ENCODE measurements around the gene FBXW9.
"Not testable (repeated sequence)": the region's sequence is repeated elsewhere in the genome, so short reads cannot be mapped to it uniquely, and the experiment has no call there.

Gene FBXW9

GRCh38 chr19:12696366-12697335 lies at the start of gene FBXW9:
Gene FBXW9, minus strand, starts transcription at chr19:12696631. Its CDS starts 50 bp downstream, at chr19:12696581.
- peak; percentile 86 for DNase-seq (ENCODE audit: low read depth)

GRCh38 chr19:12745166-12745897 lies 48.9 kb upstream of the FBXW9 start:
- no peak for DNase-seq (ENCODE audit: low read depth)

GRCh38 chr19:12737835-12738351 lies 41.5 kb upstream of the FBXW9 start:
- DNase-seq (ENCODE audit: low read depth): no peak

DNA sequence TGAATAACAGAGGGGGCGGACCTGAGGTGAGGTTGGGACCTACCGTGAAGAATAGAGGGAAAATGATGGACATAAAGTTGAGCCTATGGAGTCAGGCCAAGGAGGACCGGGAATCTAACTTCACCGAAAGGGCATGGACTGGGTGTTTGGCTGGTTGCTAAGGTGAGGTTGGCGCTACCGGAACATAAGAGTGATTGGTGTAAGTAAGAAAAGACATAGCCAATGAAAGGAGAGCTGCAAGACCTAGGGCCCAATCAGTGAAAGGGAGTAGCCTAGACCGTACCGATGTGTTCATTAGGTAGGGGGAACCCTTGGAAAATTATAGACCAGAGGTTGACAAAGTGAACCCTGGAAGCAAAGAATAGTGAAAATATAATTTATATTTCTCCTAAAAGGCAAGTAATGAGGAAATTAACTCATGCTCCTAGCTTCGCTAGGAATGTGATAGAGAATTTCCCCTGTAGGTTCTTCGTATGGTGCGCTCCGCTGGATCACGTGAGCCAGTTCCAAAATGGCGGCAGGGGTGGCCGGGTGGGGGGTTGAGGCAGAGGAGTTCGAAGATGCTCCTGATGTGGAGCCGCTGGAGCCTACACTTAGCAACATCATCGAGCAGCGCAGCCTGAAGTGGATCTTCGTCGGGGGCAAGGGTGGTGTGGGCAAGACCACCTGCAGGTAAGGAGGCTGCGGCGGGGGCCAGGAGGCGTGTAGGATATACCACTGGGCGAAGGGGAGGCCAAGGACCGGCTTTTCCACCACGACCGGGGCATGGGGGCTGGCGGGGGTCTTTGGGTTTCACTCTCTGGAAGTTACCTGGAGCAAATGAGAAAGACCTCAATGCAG lies 40.8 kb upstream of the FBXW9 start, which contains the start of gene GET3:
GET3 (plus strand) TSS at position 503 of the 840 bp plus-strand sequence; CDS start at position 512, 9 bp downstream.
- peak; percentile 100 for DNase-seq (ENCODE audit: low read depth)

DNA sequence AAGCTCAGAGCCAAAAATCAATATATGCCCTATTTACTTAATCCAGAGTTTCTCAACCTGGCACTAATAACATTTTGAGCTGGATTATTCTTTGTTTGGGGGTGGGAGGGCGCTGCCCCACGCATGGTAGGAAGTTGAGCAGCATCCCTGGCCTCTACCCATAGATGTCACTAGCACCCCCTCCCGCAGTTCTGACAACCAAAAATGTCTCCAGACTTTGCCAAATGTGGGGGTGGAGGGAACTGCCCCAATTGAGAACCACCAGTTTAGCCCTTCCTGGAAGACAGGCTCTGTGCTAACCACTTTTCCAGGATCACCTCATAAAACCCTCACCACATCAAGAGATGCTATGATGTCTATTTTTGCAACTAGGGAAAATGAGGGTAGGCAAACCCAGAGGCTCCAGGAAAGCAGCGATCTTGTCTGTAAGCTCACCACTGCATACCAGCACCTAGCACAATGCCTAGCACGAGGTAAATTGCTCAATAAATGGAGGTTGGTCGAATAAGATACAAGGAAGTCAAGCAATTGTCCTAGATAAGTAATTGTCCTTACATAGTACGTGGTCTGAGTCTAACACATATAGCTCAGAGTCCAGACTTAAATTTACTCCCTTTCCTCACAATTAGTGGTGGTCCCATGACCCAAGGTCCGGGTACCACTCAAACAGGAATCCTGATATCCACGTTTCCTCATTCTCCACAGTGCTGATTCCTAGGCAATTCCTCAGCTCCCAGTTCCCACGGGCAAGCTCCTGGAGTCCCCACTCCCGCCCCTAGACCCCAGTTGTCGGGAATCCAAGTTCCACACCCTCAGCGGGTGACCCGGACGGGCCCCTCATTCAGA lies 37.2 kb upstream of the FBXW9 start:
- peak; percentile 57 for DNase-seq (ENCODE audit: low read depth)

GRCh38 chr19:12731337-12731736 lies 34.9 kb upstream of the FBXW9 start:
- no peak for DNase-seq (ENCODE audit: low read depth)

DNA sequence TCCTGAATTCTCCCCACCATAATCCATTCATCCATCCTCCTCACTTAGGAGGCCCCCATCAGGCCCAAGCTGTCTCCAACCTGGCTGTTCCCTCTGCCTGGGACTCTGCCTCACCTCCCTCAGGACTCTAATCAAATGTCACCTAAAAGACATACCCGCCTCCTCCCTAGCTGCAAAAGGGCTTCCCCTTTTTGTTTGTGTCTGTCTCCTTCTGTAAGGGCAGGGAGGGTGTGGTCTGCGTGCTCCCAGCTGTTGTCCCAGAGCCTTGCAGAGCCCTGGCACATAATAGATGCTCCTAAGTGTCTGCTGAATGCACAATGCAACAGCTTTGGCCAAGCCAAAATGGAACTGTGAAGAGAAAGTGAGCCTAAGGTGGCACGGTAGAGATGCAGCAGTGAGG lies 33.6 kb upstream of the FBXW9 start:
- no peak for DNase-seq (ENCODE audit: low read depth)

DNA sequence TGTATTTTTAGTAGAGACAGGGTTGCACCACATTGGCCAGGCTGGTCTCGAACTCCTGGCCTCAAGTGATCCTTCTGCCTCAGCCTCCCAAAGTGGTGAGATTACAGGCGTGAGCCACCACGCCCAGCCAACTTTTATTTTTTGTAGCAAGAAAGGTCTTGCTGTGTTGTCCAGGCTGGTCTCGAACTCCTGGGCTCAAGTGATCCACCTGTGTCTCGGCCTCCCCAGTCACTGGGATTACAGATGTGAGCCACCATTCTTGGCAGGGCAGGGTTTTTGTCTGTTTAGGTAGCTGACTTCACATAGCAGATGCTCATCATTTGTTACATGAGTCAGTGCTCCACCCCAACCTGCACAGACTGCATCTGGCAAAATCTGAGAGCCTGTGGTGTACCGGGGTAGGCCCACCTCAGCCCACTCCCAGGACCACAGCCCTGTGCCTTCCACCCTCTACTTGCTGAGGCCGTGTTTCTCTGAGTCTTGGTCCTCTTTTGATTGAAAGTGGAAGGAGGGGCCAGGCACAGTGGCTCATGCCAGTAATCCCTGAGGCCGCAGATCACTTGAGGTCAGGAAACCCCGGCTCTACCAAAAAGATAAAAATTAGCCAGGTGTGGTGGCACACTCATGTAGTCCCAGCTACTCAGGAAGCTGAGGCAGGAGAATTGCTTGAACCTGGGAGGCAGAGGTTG lies 31.5 kb upstream of the FBXW9 start:
- DNase-seq (ENCODE audit: low read depth): no peak

DNA sequence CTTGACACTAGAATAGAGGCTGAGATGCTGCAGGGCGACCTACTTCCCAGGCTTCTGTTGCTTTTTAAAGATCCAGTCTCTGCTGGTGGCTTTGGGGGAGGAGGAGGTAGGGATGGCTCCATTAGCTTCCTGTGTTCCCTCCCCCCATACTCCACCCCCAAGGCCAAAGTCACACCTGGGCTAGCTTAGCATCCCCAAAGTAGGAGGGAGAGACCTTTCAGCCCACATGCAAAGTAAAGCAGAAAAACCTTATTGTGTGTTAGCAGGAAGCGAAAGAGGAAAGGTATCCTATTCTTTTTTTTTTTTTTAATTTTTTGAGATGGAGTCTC lies 30.5 kb upstream of the FBXW9 start:
- no peak for DNase-seq (ENCODE audit: low read depth)

- DNase-seq (ENCODE audit: low read depth): not testable (repeated sequence)
These were observed 29.2 kb upstream of the FBXW9 start for GRCh38 chr19:12725612-12726011.

GRCh38 chr19:12723641-12724426 lies 27.4 kb upstream of the FBXW9 start, which contains the start of gene TNPO2:
Gene TNPO2, minus strand, starts transcription at chr19:12723932. Its CDS starts 2,955 bp downstream, at chr19:12720977.
- DNase-seq (ENCODE audit: low read depth): peak; percentile 31

- no peak for DNase-seq (ENCODE audit: low read depth)
These were observed 26.9 kb upstream of the FBXW9 start for GRCh38 chr19:12723381-12723640.

- DNase-seq (ENCODE audit: low read depth): peak; percentile 99
These were observed 26.3 kb upstream of the FBXW9 start for GRCh38 chr19:12722566-12723380.

GRCh38 chr19:12721656-12722565 lies 25.5 kb upstream of the FBXW9 start:
- DNase-seq (ENCODE audit: low read depth): peak; percentile 29

DNA sequence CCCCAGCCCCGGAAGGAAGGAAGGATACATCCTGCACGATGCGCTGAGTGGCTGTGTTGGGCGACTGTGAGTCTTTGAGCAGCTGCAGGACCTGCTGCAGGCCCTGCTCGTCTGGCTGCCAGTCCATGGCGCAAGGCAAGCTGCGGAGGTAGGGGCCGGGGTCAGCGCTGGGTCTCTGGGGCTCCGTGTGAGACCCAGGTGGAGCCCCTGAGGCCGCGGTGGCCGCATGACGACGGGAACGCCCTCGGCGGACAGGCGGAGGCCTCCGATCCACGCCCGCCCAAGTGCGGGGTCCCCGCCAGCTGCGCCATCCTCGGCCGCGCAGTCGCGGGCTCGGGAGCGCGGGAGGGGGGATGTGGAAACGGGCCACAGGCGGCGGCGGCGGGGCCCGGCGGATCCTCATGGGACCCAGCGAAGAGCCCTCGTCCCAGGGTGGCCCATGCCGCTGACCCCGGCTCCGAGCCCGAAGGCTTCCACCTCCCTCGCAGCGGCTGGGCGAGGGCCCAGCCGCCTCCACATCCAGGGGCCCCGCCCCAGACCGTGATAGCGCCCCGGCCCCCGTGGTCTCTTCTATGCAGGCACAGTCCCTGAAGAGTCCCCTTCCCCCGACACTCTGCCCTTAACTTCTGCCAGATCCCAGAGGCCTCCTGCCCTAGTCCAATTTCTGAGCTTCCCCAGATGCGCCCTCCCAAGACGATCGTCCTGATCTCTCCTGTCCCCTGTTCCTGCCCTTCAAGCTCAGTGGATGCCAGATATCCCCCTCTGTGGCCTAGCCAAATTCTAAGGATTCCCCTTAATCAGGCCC lies 24.6 kb upstream of the FBXW9 start:
- DNase-seq (ENCODE audit: low read depth): no peak

DNA sequence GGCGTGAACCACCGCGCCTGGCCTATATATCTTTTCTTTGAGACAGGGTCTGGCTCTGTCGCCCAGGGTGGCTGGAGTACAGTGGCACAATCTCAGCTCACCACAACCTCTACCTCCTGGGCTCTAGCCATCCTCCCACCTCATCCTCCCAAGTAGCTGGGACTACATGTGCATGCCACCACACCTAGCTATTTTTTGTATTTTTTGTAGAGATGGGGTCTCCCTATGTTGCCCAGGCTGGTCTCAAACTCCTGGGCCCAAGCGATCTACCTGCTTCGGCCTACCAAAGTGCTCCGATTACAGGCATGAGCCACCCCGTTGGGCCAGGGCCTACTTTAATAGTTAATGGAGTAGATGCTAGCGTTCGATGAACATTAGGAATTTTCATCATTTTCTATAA lies 23.9 kb upstream of the FBXW9 start:
- no peak for DNase-seq (ENCODE audit: low read depth)

- DNase-seq (ENCODE audit: low read depth): no peak
These were observed 19.5 kb upstream of the FBXW9 start for GRCh38 chr19:12715929-12716328.
